GM12878 (cell line): ENCODE measurements around the gene TRMT1. TPM values are rescaled to one million over a fixed set of nuclear protein-coding genes. Genes with fewer than 3 reads are reported as not detected.

Experiments used
- ATF7 ChIP-seq: fragments of 450-650 bp; IDR thresholded peaks from 2 replicates; pipeline ENCODE4 v1.6.1; 2016; ENCODE audit warnings: low read depth, mild to moderate bottlenecking
- CEBPZ ChIP-seq: fragments of 150-350 bp; IDR thresholded peaks from 2 replicates; pipeline ENCODE4 v1.6.1; 2016; ENCODE audit warnings: low read depth, low read length
- CREM ChIP-seq: IDR thresholded peaks from 2 replicates; pipeline ENCODE4 v1.6.1; 2014; ENCODE audit warnings: antibody characterized with exemption, low read depth
- EGR1 ChIP-seq, 2 experiments: IDR thresholded peaks; 1 replicate in 1 of 2; 2 replicates in 1 of 2; pipeline ENCODE4 v1.6.1; 2011 to 2012; ENCODE audit warnings: low read depth in 2 of 2, low read length in 2 of 2, borderline replicate concordance in 1 of 2, mild to moderate bottlenecking in 1 of 2, moderate library complexity in 1 of 2
- HDGF ChIP-seq: fragments of 450-650 bp; IDR thresholded peaks from 2 replicates; pipeline ENCODE4 v1.6.1; 2016; ENCODE audit warnings: antibody characterized with exemption
- POLR2A ChIP-seq: IDR thresholded peaks from 2 replicates; pipeline ENCODE4 v1.6.1; 2011; ENCODE audit warnings: low read depth, mild to moderate bottlenecking, low read length
- POLR2AphosphoS2 ChIP-seq: IDR thresholded peaks from 2 replicates; pipeline ENCODE4 v1.6.1; 2011; ENCODE audit warnings: low read depth, mild to moderate bottlenecking, low read length, improper control_type of control experiment, moderate library complexity
- RELA ChIP-seq: fragments of 450-650 bp; IDR thresholded peaks from 2 replicates; pipeline ENCODE4 v1.8.0; 2014; ENCODE audit warnings: borderline replicate concordance; ENCODE audit not compliant: partially characterized antibody
- SMC3 ChIP-seq: IDR thresholded peaks from 2 replicates; pipeline ENCODE4 v1.6.1; 2011; ENCODE audit warnings: low read length, improper control_type of control experiment, borderline replicate concordance
- STAT1 ChIP-seq: fragments of 450-650 bp; conservative IDR thresholded peaks from 2 replicates; pipeline ENCODE4 v1.6.1; 2014; ENCODE audit warnings: antibody characterized with exemption, mild to moderate bottlenecking
- SUZ12 ChIP-seq: fragments of 200-600 bp; sonication (generic); IDR thresholded peaks from one replicate; pipeline ENCODE4 v1.6.1; 2018; ENCODE audit warnings: antibody characterized with exemption, mild to moderate bottlenecking; ENCODE audit not compliant: unreplicated experiment
- TCF3 ChIP-seq: IDR thresholded peaks from 2 replicates; pipeline ENCODE4 v1.6.1; 2012; ENCODE audit warnings: low read depth, mild to moderate bottlenecking, low read length, borderline replicate concordance; ENCODE audit not compliant: insufficient read depth
- ZNF384 ChIP-seq: IDR thresholded peaks from 2 replicates; pipeline ENCODE4 v1.6.1; 2012; ENCODE audit warnings: low read depth, mild to moderate bottlenecking, low read length, improper control_type of control experiment, borderline replicate concordance
- polyA plus RNA-seq, 11 experiments: library from polyadenylated mRNA; depleted of rRNA in 4 of 11; unstranded in 6 of 11; stranded (reverse) in 5 of 11; fragments of >200 nt; fragmentation: Nextera tagmentation in 4 of 11; fragmentation: Illumina TruSeq in 1 of 11; extraction: Ambion mirVana in 4 of 11; extraction: Trizol in 1 of 11; gene quantifications; 1 replicate in 1 of 11; 2 replicates in 10 of 11; pipeline versions ENCODE4 v1.2.1 to v1.2.3, GENCODE V29; 2011 to 2016; ENCODE audit warnings: inconsistent platforms in 2 of 11, missing spikeins in 2 of 11, low read depth in 1 of 11
- total RNA-seq, 4 experiments: library from RNA; depleted of rRNA in 3 of 4; stranded (reverse); fragments of >200 nt in 3 of 4; fragmentation: Illumina TruSeq in 1 of 4; extraction: Trizol in 1 of 4; gene quantifications; 2 replicates each; pipeline versions ENCODE4 v1.2.1 to v1.2.3, GENCODE V29; 2013 to 2021

The TRMT1 gene
- total and polyA plus RNA-seq, 10 of the 15 experiments (the other 5 are each of a cell fraction or from before 2014, with no cell fraction given): 3.4 to 68.8 (median 34.8) TPM

- no peak for TF ChIP-seq CEBPZ
- no peak for TF ChIP-seq POLR2AphosphoS2
- no peak for TF ChIP-seq SUZ12
- TF ChIP-seq TCF3: no peak
- TF ChIP-seq CREM: peak; percentile 83
- TF ChIP-seq ATF7: peak; percentile 27; the same call in 1 of the 2 replicates
- TF ChIP-seq STAT1: 0 out of 2 replicates have a peak, but pooled peaks have one; percentile 71
- no peak for TF ChIP-seq POLR2A
- peak; percentile 88 for TF ChIP-seq SMC3
- TF ChIP-seq HDGF: no peak
- peak; percentile 30 for TF ChIP-seq RELA
- no peak for TF ChIP-seq EGR1 (IDR thresholded peaks at IDR 0.05; ENCODE audit: borderline replicate concordance in 1 of 2, low read depth in 2 of 2, low read length in 2 of 2)
- no peak for TF ChIP-seq ZNF384
Observed at GRCh38 chr19:13093407-13094105, 23.0 kb downstream of the TRMT1 start (continued).
